ENCODE results near the gene PFAS.

GRCh38 chr17:8225813-8226535, 23.1 kb upstream of the PFAS start:
- TF ChIP-seq, protein P1, sequence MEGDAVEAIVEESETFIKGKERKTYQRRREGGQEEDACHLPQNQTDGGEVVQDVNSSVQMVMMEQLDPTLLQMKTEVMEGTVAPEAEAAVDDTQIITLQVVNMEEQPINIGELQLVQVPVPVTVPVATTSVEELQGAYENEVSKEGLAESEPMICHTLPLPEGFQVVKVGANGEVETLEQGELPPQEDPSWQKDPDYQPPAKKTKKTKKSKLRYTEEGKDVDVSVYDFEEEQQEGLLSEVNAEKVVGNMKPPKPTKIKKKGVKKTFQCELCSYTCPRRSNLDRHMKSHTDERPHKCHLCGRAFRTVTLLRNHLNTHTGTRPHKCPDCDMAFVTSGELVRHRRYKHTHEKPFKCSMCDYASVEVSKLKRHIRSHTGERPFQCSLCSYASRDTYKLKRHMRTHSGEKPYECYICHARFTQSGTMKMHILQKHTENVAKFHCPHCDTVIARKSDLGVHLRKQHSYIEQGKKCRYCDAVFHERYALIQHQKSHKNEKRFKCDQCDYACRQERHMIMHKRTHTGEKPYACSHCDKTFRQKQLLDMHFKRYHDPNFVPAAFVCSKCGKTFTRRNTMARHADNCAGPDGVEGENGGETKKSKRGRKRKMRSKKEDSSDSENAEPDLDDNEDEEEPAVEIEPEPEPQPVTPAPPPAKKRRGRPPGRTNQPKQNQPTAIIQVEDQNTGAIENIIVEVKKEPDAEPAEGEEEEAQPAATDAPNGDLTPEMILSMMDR (IDR thresholded peaks at IDR 0.05) = no peak
- no peak for TF ChIP-seq POLR2A (IDR thresholded peaks at IDR 0.05)

Data from lower leg skin (tissue), 3 donors.